ENCODE data around the gene HOXC4. TPM values are rescaled to one million over a fixed set of nuclear protein-coding genes. Genes with fewer than 3 reads are reported as not detected.

Gene HOXC4
- total and polyA plus RNA-seq, 2 of the 8 experiments (the other 6 are each of a cell fraction or from before 2014, with no cell fraction given): not detected

DNA sequence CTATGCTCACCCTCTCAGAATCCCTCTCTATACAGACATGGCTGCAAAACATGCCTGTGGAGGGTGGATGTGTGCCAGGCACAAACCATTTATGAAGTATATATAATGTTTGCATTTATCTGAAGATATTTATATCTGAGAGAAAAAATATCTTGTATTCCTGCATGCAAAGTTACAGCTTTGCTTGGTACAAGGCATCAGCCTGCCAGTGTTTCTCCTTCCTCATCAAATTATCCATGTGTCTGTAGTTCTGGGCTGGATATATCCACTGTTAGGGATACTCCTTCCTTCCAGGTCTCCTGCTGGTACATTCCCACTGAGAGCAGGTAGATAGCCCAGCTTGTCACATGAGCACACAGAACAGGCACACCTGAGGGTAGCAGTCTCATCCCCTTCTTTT is 12.0 kb downstream of the HOXC4 start:
- Histone ChIP-seq H3K9ac (replicated peaks in 1 of 4; ENCODE audit: extremely low read depth in 1 of 4, low read depth in 3 of 4, low read length in 3 of 4) (no peak overlapping the region; a peak in 1 of 7 replicates), H3K4ac (replicated peaks; ENCODE audit: insufficient read length, low read depth, low read length) (no peak overlapping the region), H3K4me2 (ENCODE audit: insufficient read depth in 1 of 2, low read depth in 2 of 2, low read length in 2 of 2) (no peak overlapping the region), H2BK20ac (ENCODE audit: low read length) (no peak overlapping the region), H3K18ac (ENCODE audit: extremely low read depth, low read length) (no peak overlapping the region), H3K79me1 (ENCODE audit: low read depth, low read length) (no peaks in the 10 kb centered on the region), H3K27me3 (replicated peaks in 1 of 4; ENCODE audit: control insufficient read depth in 3 of 4, extremely low read depth in 1 of 4, insufficient read depth in 3 of 4, low read length in 3 of 4) (peaks cover 34 to 75% (median 59%) of the 10 kb centered on the region in 4 experiments), H4K20me1 (replicated peaks in 1 of 2; ENCODE audit: control insufficient read depth in 1 of 2, insufficient read depth in 2 of 2, low read length in 2 of 2) (no peaks in the 10 kb centered on the region), H2BK5ac (ENCODE audit: low read depth, low read length) (no peak overlapping the region), H3K4me1 (replicated peaks in 1 of 4; ENCODE audit: control insufficient read depth in 3 of 4, insufficient read depth in 4 of 4, low read length in 3 of 4) (peaks cover 0 to 2% (median 0%) of the 10 kb centered on the region in 4 experiments; a peak in 2 of 7 replicates), H3K36me3 (ENCODE audit: control insufficient read depth in 2 of 4, insufficient read depth in 4 of 4, low read length in 3 of 4) (no peaks in the 10 kb centered on the region), H3K27ac (ENCODE audit: low read depth, low read length) (no peak overlapping the region), H2AK5ac (ENCODE audit: low read depth, low read length) (no peak overlapping the region), H3K4me3 (ENCODE audit: extremely low read depth in 1 of 4, insufficient read depth in 2 of 4, low read depth in 3 of 4, low read length in 4 of 4) (no peak overlapping the region), H3K23ac (ENCODE audit: insufficient read length) (no peak overlapping the region), H2BK12ac (ENCODE audit: low read depth, low read length) (no peak overlapping the region), H3K9me3 (ENCODE audit: insufficient read depth in 2 of 2, low read depth in 1 of 2, low read length in 1 of 2) (no peaks in the 10 kb centered on the region), H3K23me2 (ENCODE audit: low read depth, low read length) (no peaks in the 10 kb centered on the region; the same call in 1 of the 2 replicates), H3K14ac (ENCODE audit: insufficient read length) (no peak overlapping the region), H3K79me2 (ENCODE audit: control insufficient read depth in 1 of 2, insufficient read depth in 2 of 2, low read length in 2 of 2) (no peaks in the 10 kb centered on the region), H2BK15ac (ENCODE audit: low read length) (no peak overlapping the region), H3K56ac (replicated peaks; ENCODE audit: insufficient read length, low read depth, low read length) (no peak overlapping the region), H4K5ac (ENCODE audit: insufficient read length, low read depth, low read length) (no peak overlapping the region), H4K8ac (ENCODE audit: extremely low read depth, insufficient read depth, low read length) (no peak overlapping the region), H4K91ac (replicated peaks; ENCODE audit: insufficient read length, low read length) (no peak overlapping the region), H2AFZ (ENCODE audit: low read length) (no peak overlapping the region), H2BK120ac (replicated peaks; ENCODE audit: low read depth, low read length) (no peak overlapping the region)
- DNase-seq (ENCODE audit: low read depth in 1 of 2, low spot score in 2 of 2) (no peak), FAIRE-seq (no peak)
- POLR2A ChIA-PET (ENCODE audit: partially characterized antibody): no interaction called here
- CTCF ChIA-PET (ENCODE audit: partially characterized antibody): interaction anchor here (0.7 to 3.3 kb wide), 8 partner anchors 12 to 154 kb away, joined by 3 to 16 read pairs (median 6); partner anchors contain the start of genes HOXC4 and HOXC5
- TF ChIP-seq JUND (IDR thresholded peaks at IDR 0.05; ENCODE audit: low read length): no peak
- no peak for TF ChIP-seq CHD1 (IDR thresholded peaks at IDR 0.05; ENCODE audit: low read depth, low read length)
- TF ChIP-seq TAF7 (optimal IDR thresholded peaks at IDR 0.05; ENCODE audit: borderline replicate concordance, low read depth, low read length): no peak
- TF ChIP-seq EGR1 (IDR thresholded peaks at IDR 0.05; ENCODE audit: borderline replicate concordance, low read depth, low read length): no peak

All from H1 (cell line).